ENCODE results near the gene RAB17. TPM values are rescaled to one million over a fixed set of nuclear protein-coding genes. Genes with fewer than 3 reads are reported as not detected.

The RAB17 gene
- total RNA-seq, 2 donors from 2014 or later: 6.4 to 6.5 TPM

DNA sequence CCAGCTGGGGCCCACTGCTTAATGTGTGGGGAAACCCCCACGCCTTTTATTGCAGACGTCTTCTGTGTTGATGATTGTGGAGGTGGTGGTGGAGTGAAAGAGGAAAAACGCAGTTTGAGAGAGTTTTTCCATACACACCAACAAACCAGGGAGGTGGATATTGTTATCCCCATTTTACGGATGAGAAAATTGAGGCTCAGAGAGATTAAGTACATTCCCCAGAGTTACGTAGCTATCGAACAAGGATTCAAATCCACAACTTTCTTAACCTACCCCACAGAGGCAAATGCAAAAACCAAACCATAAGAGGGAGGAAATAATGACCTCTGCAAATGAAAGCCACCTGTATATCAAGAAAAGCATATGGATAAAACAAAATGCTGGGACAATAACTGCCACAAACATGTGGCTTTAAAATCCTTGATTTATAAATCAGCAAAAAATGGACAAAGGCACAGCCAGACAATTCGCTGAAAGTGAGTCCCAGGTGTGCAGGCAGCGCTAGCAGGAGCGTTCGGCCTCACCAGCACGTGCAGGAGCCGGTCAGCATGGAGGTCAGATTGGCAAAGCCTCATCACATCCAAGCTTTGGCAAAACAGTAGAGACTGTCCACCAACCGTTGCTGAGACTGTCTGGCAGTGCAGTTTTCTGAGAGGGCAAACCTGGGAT, 12.6 kb upstream of the RAB17 start:
- Histone ChIP-seq H3K9me3 (no peaks in the 10 kb centered on the region), H3K27ac (peak overlapping the region; percentile 26 to 49), H3K27me3 (replicated peaks; ENCODE audit: insufficient read depth) (no peaks in the 10 kb centered on the region), H3K4me1 (ENCODE audit: control insufficient read depth in 1 of 2, low read depth in 2 of 2) (peaks cover 16 to 42% of the 10 kb centered on the region in 2 donors), H3K36me3 (no peaks in the 10 kb centered on the region), H3K4me3 (no peak overlapping the region)
- no peak for DNase-seq (ENCODE audit: low spot score)
- no peak for ATAC-seq (ENCODE audit: insufficient number of reproducible peaks, low FRiP score, low read depth)
- TF ChIP-seq, protein P1, sequence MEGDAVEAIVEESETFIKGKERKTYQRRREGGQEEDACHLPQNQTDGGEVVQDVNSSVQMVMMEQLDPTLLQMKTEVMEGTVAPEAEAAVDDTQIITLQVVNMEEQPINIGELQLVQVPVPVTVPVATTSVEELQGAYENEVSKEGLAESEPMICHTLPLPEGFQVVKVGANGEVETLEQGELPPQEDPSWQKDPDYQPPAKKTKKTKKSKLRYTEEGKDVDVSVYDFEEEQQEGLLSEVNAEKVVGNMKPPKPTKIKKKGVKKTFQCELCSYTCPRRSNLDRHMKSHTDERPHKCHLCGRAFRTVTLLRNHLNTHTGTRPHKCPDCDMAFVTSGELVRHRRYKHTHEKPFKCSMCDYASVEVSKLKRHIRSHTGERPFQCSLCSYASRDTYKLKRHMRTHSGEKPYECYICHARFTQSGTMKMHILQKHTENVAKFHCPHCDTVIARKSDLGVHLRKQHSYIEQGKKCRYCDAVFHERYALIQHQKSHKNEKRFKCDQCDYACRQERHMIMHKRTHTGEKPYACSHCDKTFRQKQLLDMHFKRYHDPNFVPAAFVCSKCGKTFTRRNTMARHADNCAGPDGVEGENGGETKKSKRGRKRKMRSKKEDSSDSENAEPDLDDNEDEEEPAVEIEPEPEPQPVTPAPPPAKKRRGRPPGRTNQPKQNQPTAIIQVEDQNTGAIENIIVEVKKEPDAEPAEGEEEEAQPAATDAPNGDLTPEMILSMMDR (IDR thresholded peaks at IDR 0.05): no peak

DNA sequence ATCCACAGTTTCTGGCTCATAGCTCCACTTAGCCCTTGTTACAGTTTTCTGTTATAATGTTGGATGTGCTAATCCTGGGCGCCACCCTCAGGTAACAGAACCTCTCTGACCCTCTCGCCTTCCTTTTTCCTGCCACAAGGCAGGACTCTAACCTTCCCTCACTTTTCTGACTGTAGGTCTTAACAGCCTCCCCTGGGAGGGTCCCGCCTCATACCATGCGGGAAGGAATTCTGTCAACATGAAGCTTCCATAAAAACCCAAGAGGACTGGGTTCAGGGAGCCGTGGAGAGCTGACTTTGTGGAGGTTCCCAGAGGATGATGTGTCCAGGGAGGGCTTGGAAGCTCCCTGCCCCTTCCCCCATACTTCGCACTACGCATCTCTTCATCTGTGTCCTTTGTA, 11.9 kb upstream of the RAB17 start:
- ATAC-seq (ENCODE audit: insufficient number of reproducible peaks, low FRiP score, low read depth) (no peak), DNase-seq (ENCODE audit: low spot score) (no peak)
- peak overlapping the region in 1 of 2 donors; percentile 98 for H3K27ac ChIP-seq
- no peaks in the 10 kb centered on the region for H3K27me3 ChIP-seq (replicated peaks; ENCODE audit: insufficient read depth)
- H3K9me3 ChIP-seq: no peaks in the 10 kb centered on the region
- no peaks in the 10 kb centered on the region for H3K36me3 ChIP-seq
- TF ChIP-seq, protein P1 (IDR thresholded peaks at IDR 0.05): no peak
- H3K4me1 ChIP-seq (ENCODE audit: control insufficient read depth in 1 of 2, low read depth in 2 of 2): peaks cover 16 to 42% of the 10 kb centered on the region in 2 donors
- H3K4me3 ChIP-seq: no peak overlapping the region

DNA sequence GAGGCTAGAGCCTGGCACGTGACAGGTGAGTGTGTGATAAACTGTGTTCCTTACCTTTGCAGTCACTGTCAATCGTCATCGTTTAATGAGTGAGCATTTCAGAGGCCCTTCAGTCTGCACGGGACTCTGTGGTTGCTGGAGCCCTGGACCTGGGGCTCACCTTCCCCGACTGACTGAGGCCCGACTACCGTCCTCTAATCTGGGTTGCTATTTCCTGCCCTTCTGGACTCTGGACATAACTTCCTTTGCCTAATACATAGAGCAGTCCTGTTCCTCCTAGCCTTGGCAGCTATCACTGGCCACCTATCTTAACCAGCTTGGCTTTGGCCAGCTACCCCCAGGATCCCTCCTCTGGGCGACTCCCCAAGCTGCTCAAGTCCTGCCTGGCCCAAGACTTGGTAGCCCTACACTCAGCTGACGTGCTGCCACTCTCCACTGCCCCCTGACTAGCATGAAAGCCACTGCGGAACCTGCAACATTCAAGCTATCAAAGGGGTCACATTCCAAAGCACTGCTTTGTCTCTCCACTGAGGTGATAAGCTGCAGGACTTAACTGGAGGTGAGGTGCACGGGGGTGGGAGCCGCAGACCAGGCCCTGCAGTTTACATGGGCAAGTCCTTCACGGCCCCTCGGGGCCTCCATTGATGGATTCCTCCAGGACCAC, 11.1 kb upstream of the RAB17 start:
- Histone ChIP-seq H3K4me1 (ENCODE audit: control insufficient read depth in 1 of 2, low read depth in 2 of 2) (peaks cover 16 to 42% of the 10 kb centered on the region in 2 donors), H3K27ac (peak overlapping the region; percentile 83 to 98), H3K4me3 (no peak overlapping the region), H3K27me3 (replicated peaks; ENCODE audit: insufficient read depth) (no peaks in the 10 kb centered on the region), H3K36me3 (no peaks in the 10 kb centered on the region), H3K9me3 (no peaks in the 10 kb centered on the region)
- TF ChIP-seq, protein P1 (IDR thresholded peaks at IDR 0.05): no peak
- DNase-seq (ENCODE audit: low spot score): no peak
- no peak for ATAC-seq (ENCODE audit: insufficient number of reproducible peaks, low FRiP score, low read depth)

DNA sequence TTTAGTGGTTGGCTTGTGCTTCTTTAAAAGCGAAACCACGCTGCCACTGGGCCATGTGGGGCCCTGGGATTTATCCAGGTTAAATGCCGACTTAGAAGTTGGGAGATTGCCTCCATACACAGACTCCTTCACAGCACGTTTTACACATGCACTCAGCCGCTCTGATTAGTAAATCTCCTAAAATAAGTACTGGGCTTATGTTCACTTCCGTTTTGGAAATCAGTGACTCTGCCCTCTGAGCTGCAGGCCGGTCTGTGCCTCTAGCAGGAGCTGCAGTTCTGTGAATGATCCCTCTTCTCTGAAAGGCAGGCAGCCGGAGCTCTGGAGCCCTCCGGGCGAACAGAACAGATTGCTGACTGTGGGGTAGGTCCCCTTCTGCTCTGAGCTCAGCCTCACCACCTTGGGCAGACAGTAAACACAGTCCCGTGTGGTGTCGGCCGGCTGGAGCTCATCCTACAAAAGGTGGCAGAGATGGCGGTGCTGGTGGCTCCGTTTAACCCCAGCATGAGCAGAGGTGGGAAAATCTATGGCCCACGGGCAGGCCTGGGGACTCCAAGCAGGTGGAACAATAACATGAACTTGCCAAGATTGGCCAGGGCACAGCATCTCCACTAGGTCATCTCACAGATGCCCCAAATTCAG, 9.8 kb upstream of the RAB17 start:
- H3K27ac ChIP-seq: peak overlapping the region; percentile 83 to 98
- DNase-seq (ENCODE audit: low spot score) (no peak), ATAC-seq (ENCODE audit: insufficient number of reproducible peaks, low FRiP score, low read depth) (peak; percentile 93)
- H3K36me3 ChIP-seq: no peaks in the 10 kb centered on the region
- H3K27me3 ChIP-seq (replicated peaks; ENCODE audit: insufficient read depth): no peaks in the 10 kb centered on the region
- TF ChIP-seq, protein P1 (IDR thresholded peaks at IDR 0.05): peak; percentile 36
- peaks cover 16 to 49% of the 10 kb centered on the region in 2 donors for H3K4me1 ChIP-seq (ENCODE audit: control insufficient read depth in 1 of 2, low read depth in 2 of 2)
- no peaks in the 10 kb centered on the region for H3K9me3 ChIP-seq
- H3K4me3 ChIP-seq: peak overlapping the region; percentile 56

DNA sequence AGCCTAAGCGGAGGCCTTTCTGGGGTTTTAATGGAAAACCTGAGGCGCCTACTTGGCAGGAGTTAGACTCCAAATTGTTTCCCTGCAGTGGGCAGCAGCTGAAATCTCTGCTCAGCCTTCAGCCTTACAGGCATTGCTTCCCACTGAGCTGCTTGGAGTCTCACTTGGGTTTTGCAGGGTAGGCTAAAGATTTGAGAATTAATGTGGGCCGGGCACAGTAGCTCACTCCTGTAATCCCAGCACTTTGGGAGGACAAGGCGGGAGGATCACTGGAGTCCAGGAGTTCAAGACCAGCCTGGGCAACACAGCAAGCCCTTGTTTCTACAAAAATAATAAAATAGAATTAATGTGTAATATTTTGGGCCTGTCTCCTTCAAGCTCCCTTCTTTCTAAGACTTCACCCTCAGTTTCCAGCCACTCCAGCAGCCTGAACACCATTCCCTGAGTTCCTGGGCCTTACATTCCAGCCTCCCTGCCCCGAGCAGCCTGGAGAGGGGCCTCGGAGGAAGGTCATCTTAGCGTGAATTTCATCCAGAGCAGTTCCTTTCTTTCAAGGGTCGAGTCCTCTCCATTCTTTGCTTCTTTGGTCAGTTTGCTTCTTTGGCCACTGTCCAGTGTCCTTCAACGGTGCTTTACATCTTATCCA, 9.1 kb upstream of the RAB17 start:
- no peaks in the 10 kb centered on the region for H3K9me3 ChIP-seq
- ATAC-seq (ENCODE audit: insufficient number of reproducible peaks, low FRiP score, low read depth): no peak
- no peaks in the 10 kb centered on the region for H3K36me3 ChIP-seq
- peak overlapping the region; percentile 56 for H3K4me3 ChIP-seq
- peaks cover 16 to 56% of the 10 kb centered on the region in 2 donors for H3K4me1 ChIP-seq (ENCODE audit: control insufficient read depth in 1 of 2, low read depth in 2 of 2)
- TF ChIP-seq, protein P1 (IDR thresholded peaks at IDR 0.05): no peak
- H3K27ac ChIP-seq: peak overlapping the region; percentile 83 to 98
- no peaks in the 10 kb centered on the region for H3K27me3 ChIP-seq (replicated peaks; ENCODE audit: insufficient read depth)
- no peak for DNase-seq (ENCODE audit: low spot score)

All from thoracic aorta (tissue), 2 donors.